Esophagus squamous epithelium (tissue), 4 donors: ENCODE data around the gene SAPCD2.

Experiments
- CTCF ChIP-seq, 6 experiments: fragments of 450-650 bp in 4 of 6; fragments of 200-600 bp in 2 of 6; sonication (generic) in 2 of 6; IDR thresholded peaks; one replicate each; pipeline ENCODE4 v1.5.1; 2016 to 2019; ENCODE audit warnings: antibody characterized with exemption in 6 of 6, mild to moderate bottlenecking in 4 of 6, moderate library complexity in 4 of 6
- POLR2A ChIP-seq, 4 donors: fragments of 450-650 bp; IDR thresholded peaks; one replicate each; pipeline ENCODE4 v1.6.1; 2017; ENCODE audit warnings: antibody characterized with exemption in 4 of 4, mild to moderate bottlenecking in 4 of 4, moderate library complexity in 3 of 4

- TF ChIP-seq CTCF (IDR thresholded peaks at IDR 0.05) = no peak
- TF ChIP-seq POLR2A (IDR thresholded peaks at IDR 0.05) = no peak
Measured at GRCh38 chr9:137106662-137107250, 36.4 kb upstream of the SAPCD2 start.
